A549 treated with AZD9567 at 1 μM for 4 hours (cell line): ENCODE results near the gene SMIM1. TPM values are rescaled to one million over a fixed set of nuclear protein-coding genes. Genes with fewer than 3 reads are reported as not detected.

Source experiments
- total RNA-seq: library from RNA; stranded (reverse); fragments of 200-300 nt; extraction: Qiagen RNA extraction; gene quantifications from 5 replicates; pipeline ENCODE4 v1.2.3, GENCODE V29; 2022; ENCODE audit not compliant: insufficient read depth

Gene SMIM1, protein sequence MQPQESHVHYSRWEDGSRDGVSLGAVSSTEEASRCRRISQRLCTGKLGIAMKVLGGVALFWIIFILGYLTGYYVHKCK
- total RNA-seq = 1.0 to 2.2 TPM (median 1.5 TPM) in 4 of 5 replicates, not detected in the other

GRCh38 chr1:3772715-3773571 lies at the start of gene SMIM1:
Gene SMIM1, plus strand, starts transcription at chr1:3772749. Its CDS starts 2,625 bp downstream, at chr1:3775374.

GRCh38 chr1:3752400-3752945 lies 20.1 kb upstream of the SMIM1 start, which contains the start of gene CCDC27:
Gene CCDC27, plus strand, starts transcription at chr1:3752450. Its CDS starts 32 bp downstream, at chr1:3752482.

DNA sequence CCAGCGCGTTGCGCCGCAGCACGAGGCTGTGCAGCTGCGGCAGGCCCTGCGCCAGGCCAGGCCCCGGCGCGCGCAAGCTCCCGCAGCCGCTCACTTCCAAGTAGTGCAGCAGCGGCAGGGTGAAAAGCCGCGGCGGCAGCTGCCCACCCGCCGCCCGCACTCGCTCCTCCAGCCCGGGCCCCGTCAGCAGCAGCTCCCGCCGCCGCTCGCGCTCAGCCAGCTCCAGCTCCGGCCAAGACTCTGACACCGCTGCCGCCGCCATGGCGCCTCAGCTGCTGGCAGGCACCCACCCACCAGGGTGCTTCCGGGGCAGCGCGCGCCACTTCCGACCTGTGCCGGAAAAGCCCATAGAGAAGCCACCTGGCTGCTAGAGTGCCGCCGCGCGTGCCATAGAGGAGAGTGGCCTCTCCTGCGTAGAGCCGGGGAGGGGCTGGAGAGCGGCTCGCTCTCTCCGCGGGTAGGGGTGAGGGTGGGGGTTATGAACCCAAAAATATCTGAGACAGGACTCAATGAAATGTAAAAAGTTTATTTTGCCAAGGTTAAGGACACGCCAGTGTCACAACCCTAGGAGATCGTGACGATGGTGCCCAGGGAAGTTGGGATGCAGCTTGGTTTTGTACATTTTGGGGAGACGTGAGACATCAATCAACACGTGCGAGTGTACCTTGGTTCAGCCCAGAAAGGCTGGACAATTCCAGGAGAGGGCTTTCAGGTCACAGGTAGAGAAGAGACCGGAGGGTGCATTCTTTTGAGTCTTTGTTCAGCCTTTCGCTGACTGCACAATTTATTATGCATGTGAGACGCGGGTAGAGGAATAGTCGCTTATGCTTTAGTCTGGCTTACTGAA lies 23.9 kb downstream of the SMIM1 start, which contains the start of gene LRRC47:
Gene LRRC47, minus strand, starts transcription at position 284 of the 847 bp plus-strand sequence. Its CDS starts 22 bp downstream, at position 262.

Other genes with a start within 250 kb of the SMIM1 start
- 6.3 to 12.9 TPM (median 10.4 TPM) in 5 replicates for gene MEGF6, start 161.2 kb upstream of the SMIM1 start, total RNA-seq
- 28.1 to 31.3 TPM (median 29.8 TPM) in 5 replicates for gene TPRG1L, start 147.7 kb upstream of the SMIM1 start, total RNA-seq
- gene WRAP73, start 122.6 kb upstream of the SMIM1 start, total RNA-seq = 16.5 to 21.6 TPM (median 19.5 TPM) in 5 replicates
- gene TP73, start 120.2 kb upstream of the SMIM1 start, total RNA-seq = 0.47 to 2.7 TPM (median 0.61 TPM) in 5 replicates
- gene CCDC27, start 20.3 kb upstream of the SMIM1 start, total RNA-seq = not detected in 5 replicates
- gene LRRC47, start 23.7 kb downstream of the SMIM1 start, total RNA-seq = 24.4 to 35.7 TPM (median 34.6 TPM) in 5 replicates
- gene CEP104, start 84.5 kb downstream of the SMIM1 start, total RNA-seq = 17.0 to 22.1 TPM (median 19.8 TPM) in 5 replicates
- 1.8 to 4.1 TPM (median 2.8 TPM) in 5 replicates for gene DFFB, start 84.7 kb downstream of the SMIM1 start, total RNA-seq
- 23.8 to 26.7 TPM (median 25.6 TPM) in 5 replicates for gene C1orf174, start 127.5 kb downstream of the SMIM1 start, total RNA-seq